Central memory CD4-positive, alpha-beta T cell (primary cell): ENCODE results near the gene LGR6.
A peak's percentile ranks its signal among the peaks of the same experiment; 100 is the strongest.
"Not testable (repeated sequence)": the region's sequence is repeated elsewhere in the genome, so short reads cannot be mapped to it uniquely, and the experiment has no call there.

ENCODE experiments used
- DNase-seq: peaks from one replicate; pipeline ENCODE4 v3.0.0; 2022

The LGR6 gene

DNA sequence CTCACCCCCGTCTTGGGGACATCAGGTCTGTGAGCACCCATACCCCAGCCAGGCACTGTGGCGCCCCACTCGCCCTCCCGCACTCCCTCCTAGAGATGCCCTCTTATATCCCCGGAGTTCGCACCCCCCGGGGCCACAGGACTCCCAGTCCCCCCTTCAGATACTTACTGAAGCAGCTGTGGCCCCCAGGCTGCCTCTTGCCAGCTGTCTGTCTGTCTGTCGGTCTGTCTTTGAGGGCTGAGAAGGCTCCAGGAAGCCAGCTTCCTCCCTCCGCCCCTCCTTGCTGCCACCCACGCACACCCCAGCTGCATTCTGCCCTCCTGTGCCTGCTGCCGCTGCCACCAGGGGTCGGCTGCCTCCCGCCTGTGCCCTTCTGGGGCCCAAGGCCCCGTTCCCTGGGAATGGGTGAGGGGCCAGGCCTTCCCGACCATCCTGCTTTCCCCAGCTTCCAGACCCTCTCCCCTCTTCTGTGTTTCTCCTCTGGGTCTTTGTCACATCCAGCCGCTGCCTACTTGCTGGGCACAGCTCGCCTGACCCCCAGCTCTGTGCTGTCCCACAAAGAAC lies 33.1 kb upstream of the LGR6 start, which contains the start of gene PTPN7:
Gene PTPN7 (minus strand): TSS at position 226 of the 564 bp plus-strand sequence. CDS start 1,200 bp downstream, outside the sequence.
- peak; percentile 75 for DNase-seq

DNA sequence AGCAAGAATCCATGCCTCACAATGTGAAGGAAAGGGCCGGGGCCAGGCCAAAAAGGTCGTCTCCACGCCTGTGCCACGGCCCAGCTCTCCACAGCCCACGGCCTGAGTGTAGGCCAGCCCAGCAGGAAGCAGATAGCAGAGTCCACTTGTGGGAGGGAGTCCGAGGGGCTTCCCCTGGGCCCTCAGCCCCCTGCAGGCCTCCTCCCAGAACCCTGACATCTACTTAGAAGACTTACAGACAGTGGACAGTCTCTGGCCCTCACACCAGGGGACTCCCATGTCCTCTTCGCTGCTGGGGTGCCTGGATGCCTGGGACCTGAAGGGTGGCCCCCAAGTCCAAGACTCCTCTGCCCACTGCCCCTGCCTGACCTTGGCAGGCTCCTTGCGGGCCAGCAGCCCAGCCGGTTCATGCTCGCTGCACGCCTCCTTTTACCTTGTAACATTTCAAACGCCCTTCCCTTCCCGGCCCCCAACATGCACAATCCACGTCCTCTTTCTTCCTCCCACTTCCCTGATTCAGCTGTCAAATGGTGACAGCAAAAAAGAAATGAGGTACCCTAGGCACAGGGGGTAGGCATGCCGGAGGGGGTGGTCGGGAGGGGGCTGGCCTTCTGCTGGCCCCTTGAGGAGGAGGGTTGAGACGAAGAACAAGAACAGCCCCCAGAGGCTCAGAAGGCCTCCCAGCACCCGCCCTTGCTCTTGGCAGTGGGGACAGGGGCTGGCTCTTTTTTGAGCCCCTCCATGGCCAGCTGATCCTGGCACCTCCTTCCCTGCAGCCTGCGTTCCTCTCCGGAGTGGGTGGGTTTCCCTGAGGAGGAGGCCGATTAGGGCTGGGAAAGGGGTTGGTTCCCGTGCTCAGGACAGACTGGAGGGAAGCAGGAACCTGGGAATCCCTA lies 32.2 kb upstream of the LGR6 start:
- no peak for DNase-seq

DNA sequence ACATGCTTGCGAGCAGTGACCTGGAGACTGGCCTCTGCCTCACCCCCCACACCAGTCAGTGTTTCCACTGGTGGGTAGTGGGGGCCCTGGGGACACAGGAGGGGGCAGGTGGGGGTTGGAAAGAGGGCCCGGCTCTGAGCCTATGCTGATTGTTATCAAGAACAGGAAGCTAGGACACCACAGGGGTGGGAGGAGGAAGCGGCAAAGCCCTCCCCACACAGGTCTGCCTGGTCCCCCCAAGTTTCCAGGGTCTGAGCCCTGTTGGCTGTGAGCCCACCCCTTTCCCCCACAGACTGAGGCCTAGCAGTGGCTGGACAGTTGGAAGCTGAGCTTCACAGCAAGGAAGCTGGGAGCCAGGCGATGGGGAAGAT lies 31.6 kb upstream of the LGR6 start:
- no peak for DNase-seq

DNA sequence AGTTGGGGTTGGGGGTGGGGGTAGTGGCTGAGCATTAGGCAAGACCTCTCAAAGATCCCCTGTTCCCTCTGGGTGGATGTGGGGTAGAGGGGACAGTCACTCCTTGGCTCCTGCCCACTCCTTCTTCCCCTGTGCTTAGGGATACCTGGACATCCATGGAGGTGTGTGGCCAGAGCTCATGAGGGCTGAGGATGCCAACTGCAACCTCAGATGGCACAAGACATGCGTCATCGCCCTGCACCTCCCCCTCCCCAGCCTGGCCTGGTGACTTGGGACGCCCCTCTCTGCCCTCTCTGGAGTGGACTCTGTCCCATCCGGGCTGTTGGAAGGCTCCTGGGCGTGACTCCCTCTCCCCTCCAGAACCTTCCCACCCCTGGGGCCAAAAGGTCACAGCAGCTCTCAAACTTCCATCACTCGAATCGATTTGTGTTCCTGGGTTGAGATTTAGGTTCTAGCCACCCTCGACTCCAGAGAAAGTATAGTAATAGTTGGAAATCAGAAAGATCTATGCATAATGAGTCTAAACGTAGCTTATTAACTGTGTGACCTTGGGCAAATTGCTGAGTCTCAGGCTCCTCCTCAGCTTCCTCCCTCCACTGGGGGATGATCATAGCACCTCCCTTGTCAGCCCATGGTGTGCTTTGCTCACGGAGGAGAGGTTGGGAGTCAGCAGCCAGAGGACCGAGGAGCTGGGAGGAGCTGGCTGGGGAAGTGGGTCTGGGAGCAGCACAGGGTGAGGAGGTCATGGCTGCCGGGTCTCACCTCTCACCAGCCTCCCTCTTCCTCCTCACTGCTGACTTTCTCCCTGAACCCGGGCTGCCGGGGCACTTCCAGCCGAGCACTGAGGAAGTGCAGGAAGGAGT lies 30.9 kb upstream of the LGR6 start:
- DNase-seq = no peak

DNA sequence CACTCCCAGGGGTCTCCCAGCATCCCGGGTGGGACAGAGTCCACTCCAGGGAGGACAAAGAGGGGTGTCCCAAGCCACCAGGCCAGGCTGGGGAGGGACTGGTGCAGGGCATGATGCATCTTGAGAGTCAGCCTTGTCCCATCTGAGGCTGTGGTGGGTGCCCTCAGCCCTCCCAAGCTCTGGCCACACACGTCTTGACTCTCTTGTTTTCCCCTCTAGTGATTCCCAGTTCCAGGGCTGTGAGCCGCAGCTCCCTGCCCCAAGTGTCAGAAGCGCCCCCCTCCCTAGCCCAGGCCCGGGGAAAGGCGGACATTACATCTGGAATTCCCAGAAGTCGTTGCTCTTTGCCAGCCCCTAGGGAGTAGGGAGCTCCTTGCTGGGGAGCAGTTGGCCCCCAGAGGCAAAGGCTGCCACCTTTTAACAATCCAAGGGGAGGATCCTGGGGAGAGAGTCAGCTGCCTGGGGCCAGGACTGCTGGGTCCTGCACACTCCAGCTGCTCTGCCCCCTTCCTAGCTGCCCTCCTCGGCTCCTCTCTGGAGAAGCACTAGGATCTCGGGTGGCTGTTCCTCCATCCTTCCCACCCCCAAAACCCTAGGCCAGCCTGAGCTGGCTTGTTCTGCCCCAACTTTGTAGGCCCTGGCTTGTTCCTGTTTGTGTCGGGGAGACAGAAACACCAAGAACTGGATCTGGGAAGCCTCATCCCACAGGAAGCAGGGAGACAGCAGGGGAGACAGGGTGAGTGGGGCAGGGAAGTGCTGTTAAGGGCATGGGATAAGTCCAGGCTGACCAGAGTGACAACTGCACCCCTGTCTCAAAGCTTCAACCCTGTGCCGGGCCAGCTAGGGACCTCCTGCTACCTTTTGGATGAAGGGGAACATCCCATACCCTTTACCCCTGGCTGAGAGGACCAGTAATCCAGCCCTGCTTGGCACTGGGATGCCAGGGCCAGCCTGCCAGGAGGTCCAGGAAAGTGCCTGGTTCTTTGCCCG lies 30.0 kb upstream of the LGR6 start:
- no peak for DNase-seq

DNA sequence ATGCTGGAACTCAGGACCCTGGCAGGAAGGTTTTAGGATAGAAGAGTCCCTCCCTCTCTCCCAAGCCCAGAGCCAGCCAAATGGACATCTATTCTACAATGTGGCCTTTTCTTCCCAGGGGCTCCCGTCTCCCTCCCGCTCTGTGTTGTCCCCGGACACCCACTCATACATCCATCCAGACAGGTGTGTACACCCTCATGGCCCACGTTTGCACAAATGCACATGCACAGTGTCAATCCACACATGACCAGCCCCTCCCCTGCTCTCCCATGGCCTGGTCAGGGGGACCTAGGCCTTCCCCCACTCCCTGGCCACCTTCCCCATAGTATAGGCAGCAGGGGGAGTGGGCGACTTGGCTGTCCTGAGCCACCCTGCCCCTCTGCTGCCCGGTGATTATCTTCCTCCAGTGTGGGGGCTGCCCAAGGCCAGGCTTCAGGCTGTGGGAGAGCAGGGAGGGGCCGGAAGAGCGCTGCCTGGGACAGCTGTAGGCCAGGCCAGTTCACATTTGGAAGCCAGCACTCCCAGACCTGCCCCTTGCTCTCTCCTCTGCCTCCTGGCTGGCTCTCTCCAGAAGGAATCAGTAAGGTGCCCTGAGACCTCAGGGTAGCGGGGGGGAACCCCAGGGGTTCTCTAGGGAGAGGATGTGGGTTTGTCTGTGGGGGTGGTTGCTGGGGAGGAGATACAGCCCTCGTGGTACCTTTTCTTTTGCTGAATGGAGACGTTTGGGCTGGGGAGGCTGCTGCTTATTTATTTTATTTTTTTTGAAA lies 29.1 kb upstream of the LGR6 start:
- DNase-seq = peak; percentile 88

DNA sequence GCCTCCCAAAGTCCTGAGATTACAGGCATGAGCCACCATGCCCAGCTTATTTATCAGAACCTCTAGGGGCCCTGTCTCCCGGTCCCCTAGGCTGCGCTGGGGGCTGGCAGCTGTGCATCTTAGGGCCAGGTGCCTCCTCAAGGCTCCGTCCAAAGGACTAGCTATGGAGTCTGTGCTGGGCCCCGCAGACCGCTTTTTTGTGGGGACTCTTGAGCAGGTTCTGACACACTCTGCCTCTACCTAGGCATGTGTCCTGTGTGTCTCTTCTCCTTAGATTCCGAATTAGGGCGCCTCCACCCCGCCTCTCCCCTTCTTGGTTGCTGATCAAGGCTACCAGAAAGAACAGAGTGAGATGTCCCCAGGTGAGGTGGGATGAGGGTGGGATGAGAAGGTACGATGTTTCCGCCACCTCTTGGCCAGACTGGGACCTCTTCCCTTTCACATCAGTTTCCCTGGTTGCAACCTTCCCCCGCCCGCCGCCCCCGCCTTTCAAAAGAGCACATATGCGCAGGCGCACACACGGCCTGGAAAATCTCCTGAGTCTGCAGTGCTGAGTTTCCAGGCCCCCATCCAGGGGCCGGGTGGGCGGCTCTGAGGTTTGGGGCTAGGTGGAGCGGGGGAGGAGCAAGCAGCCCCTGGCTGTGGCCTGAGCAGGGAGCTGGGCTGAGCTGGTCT lies 28.2 kb upstream of the LGR6 start:
- DNase-seq = no peak

DNA sequence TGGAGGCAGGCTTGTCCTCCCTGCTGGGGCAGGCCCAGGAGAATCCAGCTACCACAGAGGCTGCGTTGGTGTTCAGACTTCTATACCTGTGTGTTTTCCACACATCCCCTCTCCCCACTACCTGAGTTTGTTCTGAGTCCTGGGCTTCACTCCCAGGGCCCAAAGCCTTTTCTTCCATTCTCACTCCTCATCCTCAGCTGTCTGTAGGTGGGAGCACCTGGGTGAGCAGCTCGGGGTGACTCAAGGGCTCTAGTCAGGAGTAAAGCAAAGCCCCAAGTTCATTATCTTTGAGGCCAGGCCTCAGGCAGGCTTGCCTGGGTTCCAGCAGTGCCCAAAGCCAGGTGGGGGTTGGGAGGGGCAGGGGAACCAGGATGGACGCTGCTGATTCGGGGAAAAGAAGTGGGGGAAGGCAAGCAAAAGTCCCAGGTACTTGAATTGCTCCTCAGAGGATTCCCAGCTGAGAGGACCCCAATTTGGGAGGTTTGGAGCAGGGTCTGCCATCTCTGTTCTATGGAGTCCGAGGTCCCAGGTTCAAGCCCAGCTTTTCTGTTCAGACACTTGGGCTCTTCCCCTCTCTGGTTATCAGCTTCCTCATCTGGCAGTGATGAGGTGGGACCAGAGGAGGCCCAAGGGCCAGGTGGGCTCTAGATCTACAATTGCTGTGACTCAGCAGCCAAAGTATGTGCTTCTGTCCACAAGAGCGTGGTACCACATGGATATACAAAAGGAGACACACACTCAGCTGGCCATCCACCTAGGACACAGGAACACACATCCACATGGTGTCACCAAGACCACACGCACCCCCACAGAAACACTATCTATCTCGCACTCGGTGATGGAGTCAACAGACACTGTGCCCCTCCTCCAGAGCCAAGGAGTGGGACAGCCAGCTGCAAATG lies 27.4 kb upstream of the LGR6 start:
- no peak for DNase-seq

DNA sequence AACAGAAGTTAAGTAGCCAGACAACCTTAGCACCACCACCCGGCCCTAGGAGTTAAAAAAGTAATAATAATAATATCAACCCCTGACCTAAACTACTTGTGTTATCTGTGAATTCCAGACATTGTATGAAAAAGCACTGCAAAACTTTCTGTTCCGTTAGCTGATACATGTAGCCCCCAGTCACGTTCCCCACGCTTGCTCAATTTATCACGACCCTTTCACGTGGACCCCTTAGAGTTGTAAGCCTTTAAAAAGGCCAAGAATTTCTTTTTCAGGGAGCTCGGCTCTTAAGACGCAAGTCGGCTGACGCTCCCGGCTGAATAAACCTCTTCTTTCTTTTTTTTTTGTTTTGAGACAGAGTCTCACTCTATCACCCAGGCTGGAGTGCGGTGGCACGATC lies 26.5 kb upstream of the LGR6 start:
- DNase-seq = not testable (repeated sequence)

DNA sequence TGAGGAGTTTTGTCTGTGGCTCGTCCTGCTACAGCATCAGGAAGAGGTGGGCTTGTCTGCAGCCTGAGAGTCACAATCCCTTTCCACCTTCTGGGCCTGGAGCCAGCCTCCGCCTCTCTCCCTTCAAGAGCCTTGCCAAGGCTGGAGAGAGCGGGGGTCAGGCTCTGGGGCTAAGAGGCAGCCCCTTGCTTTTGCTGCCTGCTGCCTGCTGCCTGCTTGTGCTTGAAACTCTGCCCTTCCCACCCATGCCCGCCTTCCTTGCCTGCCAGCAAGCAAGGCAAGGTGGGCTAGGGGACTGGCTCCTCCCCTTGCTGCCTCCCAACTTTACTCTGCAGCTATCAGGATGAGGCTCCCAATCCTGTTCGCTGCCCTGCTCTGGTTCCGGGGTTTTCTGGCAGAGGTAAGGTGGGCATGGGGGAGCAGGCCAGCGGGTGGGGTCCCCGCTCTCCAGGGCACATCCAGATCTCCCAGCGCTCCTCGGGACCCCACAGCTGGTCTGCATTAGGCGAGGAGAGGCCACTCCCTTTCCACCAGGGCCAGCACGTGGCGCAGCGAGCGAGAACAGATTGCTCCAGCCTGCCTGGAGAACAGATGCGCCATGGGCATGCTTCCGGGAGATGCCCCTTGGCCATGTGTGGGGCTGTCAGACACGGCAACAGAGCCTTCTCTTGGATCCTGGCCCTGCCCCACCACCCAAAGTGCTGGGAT lies 25.7 kb upstream of the LGR6 start:
- DNase-seq = no peak

DNA sequence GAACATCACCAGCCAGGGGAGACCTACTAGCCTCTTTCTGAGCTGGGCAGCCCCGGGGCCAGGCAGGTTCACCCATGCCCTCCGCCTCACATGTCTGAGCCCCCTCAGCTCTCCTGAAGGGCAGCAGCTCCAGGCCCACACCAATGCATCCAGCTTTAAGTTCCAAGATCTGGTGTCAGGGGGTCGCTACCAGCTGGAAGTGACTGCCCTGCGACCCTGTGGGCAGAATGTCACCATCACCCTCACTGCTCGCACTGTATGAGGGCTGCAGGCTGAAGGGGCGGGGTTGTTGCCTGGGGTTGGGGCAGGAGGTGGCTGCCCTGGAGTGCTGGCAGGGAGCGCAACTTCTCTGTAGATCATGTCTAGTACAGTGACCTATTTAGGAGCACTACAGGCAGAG lies 24.7 kb upstream of the LGR6 start:
- DNase-seq = no peak

DNA sequence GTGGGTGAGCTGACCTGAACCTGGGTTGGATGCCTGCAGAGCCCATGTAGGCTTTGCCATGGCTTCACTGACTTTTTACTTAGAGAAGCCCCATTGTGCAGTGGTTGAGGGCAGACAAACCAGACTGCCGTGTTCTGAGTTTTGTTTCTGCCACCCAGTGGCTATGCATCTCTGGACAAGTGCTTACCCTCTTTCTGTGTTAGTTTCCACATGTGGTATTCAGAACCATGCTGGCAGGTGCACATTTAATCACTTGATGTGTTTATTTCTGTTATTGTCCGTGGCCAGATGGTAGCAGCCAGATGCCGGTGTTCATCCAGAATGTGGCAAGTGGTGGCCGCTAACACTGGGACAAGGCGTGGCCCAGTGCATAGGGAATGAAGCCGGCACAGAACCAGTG lies 22.9 kb upstream of the LGR6 start:
- DNase-seq = no peak

DNA sequence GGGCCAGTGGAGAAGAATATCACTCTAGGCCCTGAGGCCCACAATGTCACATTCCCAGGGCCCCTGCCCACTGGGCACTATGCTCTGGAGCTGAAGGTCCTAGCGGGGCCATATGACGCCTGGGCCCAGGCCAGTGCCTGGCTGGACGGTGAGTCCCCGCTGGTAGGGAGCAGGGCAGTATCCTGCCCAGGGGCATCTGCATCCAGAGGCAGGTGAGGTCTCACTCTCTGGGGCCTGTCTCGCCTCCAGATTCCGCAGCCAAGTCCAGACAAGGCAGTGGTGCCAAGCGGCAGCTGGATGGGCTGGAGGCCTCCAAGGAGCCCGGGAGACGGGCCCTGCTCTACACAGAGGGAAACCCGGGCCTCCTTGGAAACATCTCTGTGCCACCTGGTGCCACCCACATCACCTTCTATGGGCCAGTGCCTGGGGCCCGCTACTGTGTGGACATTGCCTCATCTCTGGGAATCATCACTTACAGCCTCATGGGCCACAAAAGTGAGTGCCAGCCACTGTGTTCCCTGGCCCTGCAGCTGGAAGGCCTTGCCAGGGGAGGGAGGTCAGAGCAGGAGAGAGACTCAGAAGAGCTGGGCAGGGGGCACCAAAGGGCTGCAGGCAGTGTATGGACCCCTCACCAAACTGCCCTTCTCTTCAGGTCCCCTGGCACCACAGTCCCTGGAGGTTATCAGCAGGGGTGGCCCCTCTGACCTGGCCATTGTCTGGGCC lies 22.1 kb upstream of the LGR6 start:
- DNase-seq = no peak

DNA sequence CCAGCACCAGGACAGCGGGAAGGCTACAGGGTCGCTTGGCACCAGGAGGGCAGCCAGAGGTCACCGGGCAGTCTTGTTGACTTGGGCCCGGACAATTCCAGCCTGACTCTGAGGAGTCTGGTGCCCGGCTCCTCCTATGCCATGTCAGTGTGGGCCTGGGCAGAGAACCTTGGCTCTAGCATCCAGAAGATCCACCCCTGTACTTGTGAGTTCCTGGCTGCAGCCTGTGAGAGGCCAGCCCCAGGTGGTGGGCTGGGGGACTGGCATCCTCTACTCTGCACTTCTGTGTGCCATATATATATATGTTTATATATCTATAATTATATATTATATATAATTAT lies 21.6 kb upstream of the LGR6 start:
- DNase-seq = no peak

DNA sequence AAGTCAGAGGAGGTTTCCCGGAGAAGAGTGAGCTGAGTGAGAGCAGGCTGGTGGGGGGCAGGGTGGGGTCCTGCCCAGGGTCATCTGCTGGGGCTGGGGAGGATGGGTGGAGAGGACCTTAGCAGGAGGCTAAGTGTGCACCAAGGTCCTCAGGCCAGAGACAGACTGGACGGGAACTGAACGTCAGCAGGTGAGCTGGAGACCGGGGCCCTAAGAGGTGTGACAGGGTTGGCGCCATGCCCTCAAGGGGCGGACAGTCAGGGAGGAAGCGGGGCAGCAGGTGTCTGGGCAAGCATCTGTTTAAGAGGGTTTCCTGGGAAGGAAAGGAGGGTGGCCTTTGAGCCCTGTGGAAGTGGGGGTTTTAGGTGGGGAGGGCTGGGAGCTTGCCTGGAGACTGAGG lies 19.6 kb upstream of the LGR6 start:
- no peak for DNase-seq

DNA sequence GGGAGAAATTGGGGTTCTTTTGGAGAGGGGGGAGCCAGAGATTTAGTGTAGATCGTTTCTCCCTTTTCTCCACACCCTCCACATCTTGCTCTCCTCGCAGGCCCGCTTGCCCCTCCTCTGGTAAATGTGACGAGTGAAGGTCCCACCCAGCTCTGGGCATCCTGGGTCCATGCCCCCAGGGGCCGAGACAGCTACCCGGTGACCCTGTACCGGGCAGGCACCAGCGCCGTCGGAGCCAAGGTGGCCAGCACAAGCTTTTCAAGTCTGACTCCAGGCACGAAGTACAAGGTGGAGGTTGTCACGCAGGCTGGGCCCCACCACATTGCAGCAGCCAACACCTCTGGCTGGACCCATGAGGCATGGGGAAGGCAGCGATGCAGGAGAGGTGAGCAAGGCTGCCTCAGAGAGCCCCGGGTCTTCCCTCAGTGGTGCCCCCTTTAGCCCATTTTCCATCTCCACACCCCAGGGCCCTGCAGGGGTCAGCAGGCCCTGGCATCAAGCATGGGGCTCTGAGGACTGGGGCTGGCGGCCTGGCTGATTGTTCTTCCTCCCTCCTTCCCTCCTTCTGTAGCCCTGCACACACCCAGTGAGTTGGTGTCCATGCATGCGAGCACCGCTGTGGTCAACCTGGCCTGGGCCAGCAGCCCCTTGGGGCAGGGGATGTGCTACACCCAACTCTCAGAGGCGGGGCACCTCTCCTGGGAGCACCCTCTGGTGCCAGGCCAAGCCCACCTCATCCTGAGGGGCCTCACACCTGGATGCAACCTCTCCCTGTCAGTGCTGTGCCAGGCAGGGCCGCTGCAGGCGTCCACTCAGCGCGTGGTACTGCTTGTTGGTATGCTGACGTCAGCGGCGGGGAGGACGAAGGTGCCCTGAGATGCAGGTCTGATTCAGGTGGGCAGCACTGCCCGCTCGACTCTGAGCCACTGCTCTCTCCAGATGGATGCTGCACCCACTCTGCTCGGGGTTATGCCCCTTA lies 16.4 kb upstream of the LGR6 start:
- no peak for DNase-seq
